Peyer's patch (tissue), 4 donors: ENCODE data around the gene ANO2. TPM values are rescaled to one million over a fixed set of nuclear protein-coding genes. Genes with fewer than 3 reads are reported as not detected.

Source experiments
- DNase-seq, 3 donors: peaks; one replicate each; pipeline ENCODE4 v3.0.0-alpha.2; 2017 to 2019
- H3K27ac ChIP-seq, 4 donors: fragments of 200-600 bp; sonication (generic); one replicate each; pipeline ENCODE4 v1.5.1; 2016 to 2019
- H3K27me3 ChIP-seq, 2 donors: fragments of 200-600 bp; sonication (generic); one replicate each; pipeline ENCODE4 v1.5.1; 2019
- H3K36me3 ChIP-seq, 3 donors: fragments of 200-600 bp; sonication (generic); one replicate each; pipeline ENCODE4 v1.5.1; 2016 to 2019
- H3K4me1 ChIP-seq, 4 donors: fragments of 200-600 bp; sonication (generic); one replicate each; pipeline ENCODE4 v1.5.1; 2016 to 2019
- H3K4me3 ChIP-seq, 4 donors: fragments of 200-600 bp; sonication (generic); 1 replicate in 3 of 4; 2 replicates in 1 of 4; pipeline ENCODE4 v1.5.1; 2016 to 2019; ENCODE audit warnings: mild to moderate bottlenecking in 1 of 4
- H3K9me3 ChIP-seq, 4 donors: fragments of 200-600 bp; sonication (generic); one replicate each; pipeline ENCODE4 v1.5.1; 2016 to 2019; ENCODE audit warnings: mild to moderate bottlenecking in 1 of 4
- CTCF ChIP-seq, 6 experiments: fragments of 450-650 bp in 4 of 6; fragments of 200-600 bp in 2 of 6; sonication (generic) in 1 of 6; IDR thresholded peaks; one replicate each; pipeline ENCODE4 v1.5.1; 2017 to 2019; ENCODE audit warnings: antibody characterized with exemption in 6 of 6, mild to moderate bottlenecking in 3 of 6, moderate library complexity in 1 of 6
- POLR2A ChIP-seq, 2 donors: fragments of 450-650 bp; IDR thresholded peaks; one replicate each; pipeline ENCODE4 v1.5.1; 2017; ENCODE audit warnings: antibody characterized with exemption in 2 of 2, mild to moderate bottlenecking in 2 of 2, moderate library complexity in 2 of 2
- total RNA-seq, 4 donors: library from RNA; depleted of rRNA; stranded (reverse); fragments of >200 nt; gene quantifications; one replicate each; pipeline ENCODE4 v1.1.0, GENCODE V29; 2016

The ANO2 gene
- total RNA-seq, 4 donors from 2014 or later = 0.53 to 23.9 (median 5.8) TPM

GRCh38 chr12:5973461-5974115 is 28.5 kb upstream of the ANO2 start:
- Histone ChIP-seq H3K4me1 (no peaks in the 10 kb centered on the region), H3K9me3 (no peaks in the 10 kb centered on the region), H3K27me3 (no peaks in the 10 kb centered on the region), H3K4me3 (no peak overlapping the region), H3K36me3 (no peaks in the 10 kb centered on the region), H3K27ac (no peak overlapping the region)
- no peak for TF ChIP-seq POLR2A (IDR thresholded peaks at IDR 0.05)
- DNase-seq = no peak

GRCh38 chr12:5972387-5972786 is 27.3 kb upstream of the ANO2 start:
- Histone ChIP-seq H3K4me1 (no peaks in the 10 kb centered on the region), H3K36me3 (no peaks in the 10 kb centered on the region), H3K4me3 (no peak overlapping the region), H3K27me3 (no peaks in the 10 kb centered on the region), H3K27ac (no peak overlapping the region), H3K9me3 (no peaks in the 10 kb centered on the region)
- no peak for DNase-seq
- TF ChIP-seq CTCF (IDR thresholded peaks at IDR 0.05) (no peak), POLR2A (IDR thresholded peaks at IDR 0.05) (no peak)

- Histone ChIP-seq H3K27me3 (no peaks in the 10 kb centered on the region), H3K4me3 (no peak overlapping the region), H3K27ac (no peak overlapping the region), H3K9me3 (no peaks in the 10 kb centered on the region), H3K4me1 (no peaks in the 10 kb centered on the region), H3K36me3 (no peaks in the 10 kb centered on the region)
- TF ChIP-seq POLR2A (IDR thresholded peaks at IDR 0.05) (no peak), CTCF (IDR thresholded peaks at IDR 0.05) (no peak)
- no peak for DNase-seq
These were observed 26.3 kb upstream of the ANO2 start for GRCh38 chr12:5971194-5971850.

DNA sequence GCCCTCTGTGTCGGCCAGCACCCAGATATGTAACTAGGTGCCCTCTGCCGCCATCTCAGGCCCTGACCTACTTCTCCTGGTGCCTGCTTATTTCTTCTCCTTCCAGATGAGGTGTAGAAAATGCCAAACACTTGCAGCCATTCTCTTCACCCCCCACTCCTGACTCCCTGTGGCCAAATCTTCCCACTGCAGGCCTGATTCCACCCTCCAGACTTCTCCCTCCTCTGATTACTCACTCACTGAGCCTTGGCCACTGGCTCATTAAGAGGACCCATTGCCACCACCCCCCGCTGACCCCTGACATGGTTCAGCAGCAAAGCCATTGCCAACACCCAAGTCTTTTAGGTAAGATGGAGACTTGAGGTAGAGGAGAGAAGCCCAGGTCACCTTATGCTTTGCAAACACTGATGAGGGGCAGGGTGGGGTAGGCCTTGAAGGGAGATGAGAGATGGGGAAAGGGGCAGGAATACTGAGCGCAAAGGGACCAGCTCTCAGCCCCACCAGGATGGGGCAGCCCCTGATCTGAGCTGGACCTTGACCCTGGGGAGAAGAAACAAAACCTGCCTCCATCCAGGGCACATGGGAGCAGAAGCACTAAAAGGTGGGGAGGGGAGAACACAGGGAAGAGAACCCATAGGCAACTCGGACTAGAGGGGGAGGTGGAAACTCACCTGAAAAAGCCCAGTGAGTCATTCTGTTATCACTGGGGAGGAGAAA is 25.1 kb upstream of the ANO2 start:
- no peak for DNase-seq

DNA sequence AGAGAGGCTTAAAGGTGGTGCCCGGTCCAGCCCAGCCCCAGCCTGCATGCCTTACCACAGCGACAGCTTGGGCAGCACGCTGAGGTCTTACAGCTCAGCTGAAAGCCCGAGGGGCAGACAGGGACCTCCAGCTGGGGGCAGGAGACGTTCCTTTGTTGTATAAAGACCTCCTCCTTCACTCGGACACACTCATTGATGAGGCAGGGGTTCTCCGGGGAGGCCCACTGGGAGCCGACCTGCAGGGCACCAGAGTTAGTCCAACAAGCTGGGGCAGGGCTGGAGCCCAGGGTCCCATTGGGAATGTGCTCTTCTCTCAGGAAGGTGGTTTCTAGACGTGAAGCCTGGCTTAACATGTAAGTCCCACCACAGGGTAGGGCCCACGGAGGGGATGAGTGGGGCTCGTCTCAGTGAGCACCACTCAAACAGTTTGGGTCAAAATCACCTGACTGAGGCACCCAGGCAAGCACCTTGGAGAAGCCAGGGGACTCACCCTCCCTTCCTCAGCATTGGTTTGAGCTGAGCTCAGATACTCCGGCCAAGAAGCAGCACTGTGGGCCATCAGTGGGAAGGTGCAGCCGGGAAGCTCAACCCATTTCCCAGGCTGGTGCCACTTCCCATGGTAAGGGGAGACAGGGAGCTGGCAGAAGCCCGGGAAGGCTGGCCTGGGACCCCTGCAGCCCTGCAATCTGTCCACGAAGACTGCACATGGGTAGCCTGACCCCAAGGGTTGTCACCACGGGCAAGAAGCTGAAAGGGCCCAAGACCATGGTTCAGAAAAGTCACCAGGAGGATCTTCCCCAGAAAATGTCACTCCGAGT is 24.3 kb upstream of the ANO2 start:
- DNase-seq = no peak
- no peak for TF ChIP-seq CTCF (IDR thresholded peaks at IDR 0.05)
- TF ChIP-seq POLR2A (IDR thresholded peaks at IDR 0.05) = no peak

More for the DNA sequence above, 25.1 kb upstream of the ANO2 start:
- Histone ChIP-seq H3K4me1 (no peaks in the 10 kb centered on the region), H3K27ac (no peak overlapping the region), H3K9me3 (no peaks in the 10 kb centered on the region), H3K27me3 (no peaks in the 10 kb centered on the region), H3K36me3 (no peaks in the 10 kb centered on the region), H3K4me3 (no peak overlapping the region)
- TF ChIP-seq CTCF (IDR thresholded peaks at IDR 0.05) (no peak), POLR2A (IDR thresholded peaks at IDR 0.05) (no peak)

More for the DNA sequence above, 24.3 kb upstream of the ANO2 start:
- no peaks in the 10 kb centered on the region for H3K27me3 ChIP-seq
- no peaks in the 10 kb centered on the region for H3K36me3 ChIP-seq
- no peak overlapping the region for H3K27ac ChIP-seq
- no peaks in the 10 kb centered on the region for H3K4me1 ChIP-seq
- H3K9me3 ChIP-seq = no peaks in the 10 kb centered on the region
- H3K4me3 ChIP-seq = no peak overlapping the region
